HepG2 (cell line): ENCODE results near the gene ACTR3. TPM values are rescaled to one million over a fixed set of nuclear protein-coding genes. Genes with fewer than 3 reads are reported as not detected.

ENCODE experiments used
- CREB3 ChIP-seq: sonication (generic); formaldehyde crosslinking; IDR thresholded peaks from 2 replicates; pipeline ENCODE4 v1.5.0; 2020; ENCODE audit warnings: missing genetic modification reagents
- HDAC2 ChIP-seq: sonication (generic); formaldehyde crosslinking; IDR thresholded peaks from 2 replicates; pipeline ENCODE4 v1.4.0; 2020; ENCODE audit warnings: missing genetic modification reagents
- HMGA1 ChIP-seq: sonication (generic); formaldehyde crosslinking; conservative IDR thresholded peaks from 2 replicates; pipeline ENCODE4 v1.4.0; 2020; ENCODE audit warnings: missing genetic modification reagents
- MTF2 ChIP-seq: sonication (generic); formaldehyde crosslinking; IDR thresholded peaks from 2 replicates; pipeline ENCODE4 v1.5.0; 2020; ENCODE audit warnings: missing genetic modification reagents, borderline replicate concordance
- TBL1XR1 ChIP-seq: fragments of 150-350 bp; IDR thresholded peaks from 2 replicates; pipeline ENCODE4 v1.6.1; 2014; ENCODE audit warnings: borderline replicate concordance, low read length; ENCODE audit not compliant: partially characterized antibody
- TBP ChIP-seq: sonication (generic); formaldehyde crosslinking; IDR thresholded peaks from 2 replicates; pipeline ENCODE4 v1.5.0; 2020; ENCODE audit warnings: missing genetic modification reagents
- TIGD3 ChIP-seq: sonication (generic); formaldehyde crosslinking; IDR thresholded peaks from 2 replicates; pipeline ENCODE4 v1.5.1; 2020; ENCODE audit warnings: mild to moderate bottlenecking, missing genetic modification reagents, borderline replicate concordance
- ZFP37 ChIP-seq: sonication (generic); formaldehyde crosslinking; IDR thresholded peaks from 2 replicates; pipeline ENCODE4 v1.4.0; 2020; ENCODE audit warnings: missing genetic modification reagents, borderline replicate concordance
- ZFP91 ChIP-seq: sonication (generic); formaldehyde crosslinking; IDR thresholded peaks from 2 replicates; pipeline ENCODE4 v1.9.0; 2022; ENCODE audit warnings: missing genetic modification reagents, mild to moderate bottlenecking, borderline replicate concordance
- ZNF12 ChIP-seq: sonication (generic); formaldehyde crosslinking; IDR thresholded peaks from 2 replicates; pipeline ENCODE4 v1.5.0; 2020; ENCODE audit warnings: missing genetic modification reagents
- ZNF124 ChIP-seq: sonication (generic); formaldehyde crosslinking; IDR thresholded peaks from 2 replicates; pipeline ENCODE4 v1.4.0; 2020; ENCODE audit warnings: missing genetic modification reagents
- ZNF235 ChIP-seq: sonication (generic); formaldehyde crosslinking; IDR thresholded peaks from 2 replicates; pipeline ENCODE4 v1.8.1; 2023; ENCODE audit warnings: mild to moderate bottlenecking, missing genetic modification reagents, borderline replicate concordance
- ZNF253 ChIP-seq: sonication (generic); formaldehyde crosslinking; IDR thresholded peaks from 2 replicates; pipeline ENCODE4 v1.8.0; 2022; ENCODE audit warnings: mild to moderate bottlenecking, missing genetic modification reagents, borderline replicate concordance
- ZNF354B ChIP-seq: sonication (generic); formaldehyde crosslinking; IDR thresholded peaks from 2 replicates; pipeline ENCODE4 v1.8.0; 2022; ENCODE audit warnings: mild to moderate bottlenecking, missing genetic modification reagents
- ZNF549 ChIP-seq: sonication (generic); formaldehyde crosslinking; IDR thresholded peaks from 2 replicates; pipeline ENCODE4 v1.5.0; 2020; ENCODE audit warnings: missing genetic modification reagents
- ZSCAN5A ChIP-seq: sonication (generic); formaldehyde crosslinking; IDR thresholded peaks from 2 replicates; pipeline ENCODE4 v1.8.0; 2022; ENCODE audit warnings: mild to moderate bottlenecking, missing genetic modification reagents, borderline replicate concordance
- polyA plus RNA-seq, 8 experiments: library from polyadenylated mRNA; depleted of rRNA in 3 of 8; stranded (reverse) in 7 of 8; unstranded in 1 of 8; fragments of >200 nt; fragmentation: Illumina TruSeq in 4 of 8; extraction: Trizol in 4 of 8; gene quantifications; 2 replicates each; pipeline versions ENCODE4 v1.2.1 to v1.2.3, GENCODE V29; 2011 to 2016; ENCODE audit warnings: low read depth in 4 of 8, missing spikeins in 1 of 8, mixed read lengths in 1 of 8; ENCODE audit not compliant: insufficient read depth in 1 of 8
- total RNA-seq, 5 experiments: library from RNA; depleted of rRNA; stranded (reverse); fragments of >200 nt; fragmentation: Illumina TruSeq; extraction: Trizol; gene quantifications; 2 replicates each; pipeline ENCODE4 v1.2.3, GENCODE V29; 2016; ENCODE audit warnings: low read depth in 1 of 5
- TF ChIP-seq, protein P1 (sequence below): sonication (generic); formaldehyde crosslinking; IDR thresholded peaks from 2 replicates; pipeline ENCODE4 v1.4.0; 2020; ENCODE audit warnings: missing genetic modification reagents

The ACTR3 gene
- total and polyA plus RNA-seq, 2 of the 13 experiments (the other 11 are each of a cell fraction or from before 2014, with no cell fraction given), result 123 to 225 TPM

- TF ChIP-seq, protein P1, sequence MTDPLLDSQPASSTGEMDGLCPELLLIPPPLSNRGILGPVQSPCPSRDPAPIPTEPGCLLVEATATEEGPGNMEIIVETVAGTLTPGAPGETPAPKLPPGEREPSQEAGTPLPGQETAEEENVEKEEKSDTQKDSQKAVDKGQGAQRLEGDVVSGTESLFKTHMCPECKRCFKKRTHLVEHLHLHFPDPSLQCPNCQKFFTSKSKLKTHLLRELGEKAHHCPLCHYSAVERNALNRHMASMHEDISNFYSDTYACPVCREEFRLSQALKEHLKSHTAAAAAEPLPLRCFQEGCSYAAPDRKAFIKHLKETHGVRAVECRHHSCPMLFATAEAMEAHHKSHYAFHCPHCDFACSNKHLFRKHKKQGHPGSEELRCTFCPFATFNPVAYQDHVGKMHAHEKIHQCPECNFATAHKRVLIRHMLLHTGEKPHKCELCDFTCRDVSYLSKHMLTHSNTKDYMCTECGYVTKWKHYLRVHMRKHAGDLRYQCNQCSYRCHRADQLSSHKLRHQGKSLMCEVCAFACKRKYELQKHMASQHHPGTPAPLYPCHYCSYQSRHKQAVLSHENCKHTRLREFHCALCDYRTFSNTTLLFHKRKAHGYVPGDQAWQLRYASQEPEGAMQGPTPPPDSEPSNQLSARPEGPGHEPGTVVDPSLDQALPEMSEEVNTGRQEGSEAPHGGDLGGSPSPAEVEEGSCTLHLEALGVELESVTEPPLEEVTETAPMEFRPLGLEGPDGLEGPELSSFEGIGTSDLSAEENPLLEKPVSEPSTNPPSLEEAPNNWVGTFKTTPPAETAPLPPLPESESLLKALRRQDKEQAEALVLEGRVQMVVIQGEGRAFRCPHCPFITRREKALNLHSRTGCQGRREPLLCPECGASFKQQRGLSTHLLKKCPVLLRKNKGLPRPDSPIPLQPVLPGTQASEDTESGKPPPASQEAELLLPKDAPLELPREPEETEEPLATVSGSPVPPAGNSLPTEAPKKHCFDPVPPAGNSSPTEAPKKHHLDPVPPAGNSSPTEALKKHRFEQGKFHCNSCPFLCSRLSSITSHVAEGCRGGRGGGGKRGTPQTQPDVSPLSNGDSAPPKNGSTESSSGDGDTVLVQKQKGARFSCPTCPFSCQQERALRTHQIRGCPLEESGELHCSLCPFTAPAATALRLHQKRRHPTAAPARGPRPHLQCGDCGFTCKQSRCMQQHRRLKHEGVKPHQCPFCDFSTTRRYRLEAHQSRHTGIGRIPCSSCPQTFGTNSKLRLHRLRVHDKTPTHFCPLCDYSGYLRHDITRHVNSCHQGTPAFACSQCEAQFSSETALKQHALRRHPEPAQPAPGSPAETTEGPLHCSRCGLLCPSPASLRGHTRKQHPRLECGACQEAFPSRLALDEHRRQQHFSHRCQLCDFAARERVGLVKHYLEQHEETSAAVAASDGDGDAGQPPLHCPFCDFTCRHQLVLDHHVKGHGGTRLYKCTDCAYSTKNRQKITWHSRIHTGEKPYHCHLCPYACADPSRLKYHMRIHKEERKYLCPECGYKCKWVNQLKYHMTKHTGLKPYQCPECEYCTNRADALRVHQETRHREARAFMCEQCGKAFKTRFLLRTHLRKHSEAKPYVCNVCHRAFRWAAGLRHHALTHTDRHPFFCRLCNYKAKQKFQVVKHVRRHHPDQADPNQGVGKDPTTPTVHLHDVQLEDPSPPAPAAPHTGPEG (CRISPR knock-in tag), result no peak
- TF ChIP-seq ZFP91 (peak; percentile 73; the same call in 1 of the 2 replicates), ZNF253 (CRISPR knock-in tag) (no peak), HMGA1 (no peak), MTF2 (CRISPR knock-in tag) (0 out of 2 replicates have a peak, but pooled peaks have one; percentile 47), ZSCAN5A (CRISPR knock-in tag) (peak; percentile 52; the same call in 1 of the 2 replicates), ZNF235 (CRISPR knock-in tag) (no peak), ZFP37 (0 out of 2 replicates have a peak, but pooled peaks have one; percentile 17), HDAC2 (CRISPR knock-in tag) (peak; percentile 96), TBP (no peak), CREB3 (CRISPR knock-in tag) (no peak), TBL1XR1 (peak; percentile 88), ZNF12 (CRISPR knock-in tag) (peak; percentile 72), ZNF124 (CRISPR knock-in tag) (peak; percentile 58), ZNF354B (CRISPR knock-in tag) (no peak), ZNF549 (CRISPR knock-in tag) (no peak), TIGD3 (CRISPR knock-in tag) (0 out of 2 replicates have a peak, but pooled peaks have one; percentile 33)
These were observed 88.0 kb downstream of the ACTR3 start (continued) for GRCh38 chr2:113977660-113978523.
